Kidney (tissue), 14 donors: Measurements from ENCODE around the gene COL8A1. TPM values are rescaled to one million over a fixed set of nuclear protein-coding genes. Genes with fewer than 3 reads are reported as not detected.

ENCODE experiments used
- DNase-seq, 5 donors: peaks; one replicate each; pipeline ENCODE4 v3.0.0-alpha.2; 2013 to 2020
- FAIRE-seq: peaks from 2 replicates; lab custom pipeline; 2012; peaks lifted over from hg19 to GRCh38; lab: Jason Lieb, UNC
- H3K27ac ChIP-seq, 2 donors: one replicate each; pipeline ENCODE4 v1.7.0; 2013; ENCODE audit warnings: low read depth in 2 of 2, low read length in 2 of 2, inconsistent platforms in 1 of 2
- H3K27me3 ChIP-seq: one replicate; pipeline ENCODE4 v1.7.1; 2013; ENCODE audit warnings: low read length, inconsistent platforms; ENCODE audit not compliant: control insufficient read depth, insufficient read depth
- H3K36me3 ChIP-seq, 3 donors: one replicate each; pipeline versions ENCODE4 v1.7.0 to v1.7.1; 2013; ENCODE audit warnings: low read length in 3 of 3, control low read depth in 1 of 3, inconsistent platforms in 1 of 3; ENCODE audit not compliant: insufficient read depth in 3 of 3, control insufficient read depth in 2 of 3
- H3K4me1 ChIP-seq, 3 donors: one replicate each; pipeline versions ENCODE4 v1.7.0 to v1.7.1; 2013; ENCODE audit warnings: low read length in 3 of 3, inconsistent platforms in 1 of 3, low read depth in 1 of 3; ENCODE audit not compliant: control insufficient read depth in 2 of 3, insufficient read depth in 2 of 3
- H3K4me3 ChIP-seq, 3 donors: one replicate each; pipeline versions ENCODE4 v1.7.0 to v1.8.1; 2013; ENCODE audit warnings: low read length in 3 of 3, control low read depth in 1 of 3, inconsistent platforms in 1 of 3
- H3K9ac ChIP-seq, 3 donors: one replicate each; pipeline versions ENCODE4 v1.7.0 to v1.7.1; 2013; ENCODE audit warnings: low read length in 3 of 3, control low read depth in 1 of 3, inconsistent platforms in 1 of 3
- H3K9me3 ChIP-seq, 3 donors: one replicate each; pipeline versions ENCODE4 v1.7.0 to v1.7.1; 2013; ENCODE audit warnings: low read length in 3 of 3, control low read depth in 1 of 3, inconsistent platforms in 1 of 3; ENCODE audit not compliant: control insufficient read depth in 2 of 3, insufficient read depth in 1 of 3
- CTCF ChIP-seq: IDR thresholded peaks from 3 replicates; pipeline ENCODE4 v1.5.1; 2012; ENCODE audit warnings: mild to moderate bottlenecking, moderate library complexity, borderline replicate concordance; ENCODE audit not compliant: insufficient read depth; ENCODE audit errors: extremely low read depth
- intact Hi-C: fragments of 100-400 bp; cut with DNase I; formaldehyde crosslinking; loops from one replicate; pipeline ENCODE4 v1.11.1; 2022
- polyA plus RNA-seq: library from polyadenylated mRNA; stranded (reverse); fragments of 350-450 nt; fragmentation: Illumina TruSeq; extraction: RNeasy Lipid Tissue Mini Kit (QIAGEN cat#74804); gene quantifications from one replicate; pipeline ENCODE4 v1.2.3, GENCODE V29; 2014; ENCODE audit warnings: low read depth, low replicate concordance; ENCODE audit not compliant: insufficient read depth
- total RNA-seq: library from RNA; stranded (reverse); fragmentation: NEBNext Ultra II Directional; extraction: Animal tissue kit (Norgen Biotek cat#: 25700); gene quantifications from one replicate; pipeline ENCODE4 v1.2.1, GENCODE V29; 2021
- donor health status: control.
- donor health status: control.
- donor health status: control.
- donor health status: control.
- donor health status: control.
- donor health status: DM: yes; HTN: yes; CAD: no.
- donor health status: Normal renal cell carcinoma (clear cell type).

COL8A1 gene
- total and polyA plus RNA-seq, 2 donors from 2014 or later, result 3.6 to 24.2 TPM

- Histone ChIP-seq H3K36me3 (no peaks in the 10 kb centered on the region), H3K9ac (no peak overlapping the region), H3K4me1 (no peaks in the 10 kb centered on the region), H3K9me3 (no peaks in the 10 kb centered on the region), H3K27ac (no peak overlapping the region), H3K27me3 (no peaks in the 10 kb centered on the region), H3K4me3 (no peak overlapping the region)
- intact Hi-C loops, result no loop called here
- DNase-seq (peak in 4 of 5 donors; percentile 34 to 84 (median 60)), FAIRE-seq (no peak)
- peak; percentile 73 for TF ChIP-seq CTCF
Observed at GRCh38 chr3:99753268-99753975, 115.0 kb downstream of the COL8A1 start.

DNA sequence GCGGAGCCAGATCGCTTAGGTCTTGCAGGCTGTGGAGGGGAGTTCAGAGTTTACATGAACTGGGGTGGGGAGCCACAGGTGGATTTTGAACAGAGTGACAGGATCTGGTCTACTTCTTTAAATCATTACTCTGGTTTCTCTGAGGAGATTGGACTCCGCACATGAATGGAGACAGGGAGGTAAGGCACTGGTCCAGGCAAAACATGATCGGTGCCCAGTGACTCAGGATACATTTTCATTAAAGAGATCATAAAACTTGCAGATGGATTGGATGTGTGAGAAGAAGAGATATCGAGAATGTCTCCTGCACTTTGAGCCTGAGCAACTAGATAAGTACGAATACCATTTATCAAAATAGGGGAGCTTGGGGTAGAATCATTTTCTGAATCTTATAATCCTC, 117.4 kb downstream of the COL8A1 start:
- no peak overlapping the region for H3K4me3 ChIP-seq
- no peaks in the 10 kb centered on the region for H3K4me1 ChIP-seq
- H3K9ac ChIP-seq, result no peak overlapping the region
- no peaks in the 10 kb centered on the region for H3K9me3 ChIP-seq
- DNase-seq (no peak), FAIRE-seq (no peak)
- intact Hi-C loops, result no loop called here
- H3K36me3 ChIP-seq, result no peaks in the 10 kb centered on the region
- TF ChIP-seq CTCF, result no peak
- no peaks in the 10 kb centered on the region for H3K27me3 ChIP-seq
- H3K27ac ChIP-seq, result no peak overlapping the region

- intact Hi-C loops, result no loop called here
Observed at GRCh38 chr3:99757966-99758365, 119.6 kb downstream of the COL8A1 start.

More at GRCh38 chr3:99757966-99758365, 119.6 kb downstream of the COL8A1 start:
- DNase-seq, result no peak
- Histone ChIP-seq H3K9ac (no peak overlapping the region), H3K4me1 (no peaks in the 10 kb centered on the region), H3K9me3 (no peaks in the 10 kb centered on the region), H3K27me3 (no peaks in the 10 kb centered on the region), H3K4me3 (no peak overlapping the region), H3K27ac (no peak overlapping the region), H3K36me3 (no peaks in the 10 kb centered on the region)
- TF ChIP-seq CTCF, result no peak
- FAIRE-seq, result no peak
